Kidney epithelial cell (primary cell): ENCODE results near the gene SLC35E2B. TPM values are rescaled to one million over a fixed set of nuclear protein-coding genes. Genes with fewer than 3 reads are reported as not detected.

ENCODE experiments used
- DNase-seq: peaks from one replicate; pipeline ENCODE4 v3.0.0-alpha.2; 2010; ENCODE audit warnings: low read depth
- H3K27me3 ChIP-seq: 2 replicates; pipeline ENCODE4 v1.6.0; 2011; ENCODE audit warnings: low read length; ENCODE audit not compliant: control insufficient read depth, insufficient read depth
- H3K36me3 ChIP-seq: 2 replicates; pipeline ENCODE4 v1.5.1; 2011; ENCODE audit warnings: low read length; ENCODE audit not compliant: control insufficient read depth, insufficient read depth
- H3K4me3 ChIP-seq: 2 replicates; pipeline ENCODE4 v1.5.1; 2011; ENCODE audit warnings: low read depth, mild to moderate bottlenecking, control low read depth, low read length
- total RNA-seq: library from RNA; depleted of rRNA; stranded (reverse); fragments of >200 nt; gene quantifications from 2 replicates; pipeline ENCODE4 v1.2.3, GENCODE V29; 2015
- TF ChIP-seq, protein P1 (sequence below): IDR thresholded peaks from 2 replicates; pipeline ENCODE4 v1.5.1; 2011; ENCODE audit warnings: mild to moderate bottlenecking, moderate library complexity, low read length, control low read depth, inconsistent platforms; ENCODE audit not compliant: insufficient read depth, poor library complexity, severe bottlenecking

SLC35E2B gene
- total RNA-seq, 1 donor from 2014 or later: 28.0 TPM

DNA sequence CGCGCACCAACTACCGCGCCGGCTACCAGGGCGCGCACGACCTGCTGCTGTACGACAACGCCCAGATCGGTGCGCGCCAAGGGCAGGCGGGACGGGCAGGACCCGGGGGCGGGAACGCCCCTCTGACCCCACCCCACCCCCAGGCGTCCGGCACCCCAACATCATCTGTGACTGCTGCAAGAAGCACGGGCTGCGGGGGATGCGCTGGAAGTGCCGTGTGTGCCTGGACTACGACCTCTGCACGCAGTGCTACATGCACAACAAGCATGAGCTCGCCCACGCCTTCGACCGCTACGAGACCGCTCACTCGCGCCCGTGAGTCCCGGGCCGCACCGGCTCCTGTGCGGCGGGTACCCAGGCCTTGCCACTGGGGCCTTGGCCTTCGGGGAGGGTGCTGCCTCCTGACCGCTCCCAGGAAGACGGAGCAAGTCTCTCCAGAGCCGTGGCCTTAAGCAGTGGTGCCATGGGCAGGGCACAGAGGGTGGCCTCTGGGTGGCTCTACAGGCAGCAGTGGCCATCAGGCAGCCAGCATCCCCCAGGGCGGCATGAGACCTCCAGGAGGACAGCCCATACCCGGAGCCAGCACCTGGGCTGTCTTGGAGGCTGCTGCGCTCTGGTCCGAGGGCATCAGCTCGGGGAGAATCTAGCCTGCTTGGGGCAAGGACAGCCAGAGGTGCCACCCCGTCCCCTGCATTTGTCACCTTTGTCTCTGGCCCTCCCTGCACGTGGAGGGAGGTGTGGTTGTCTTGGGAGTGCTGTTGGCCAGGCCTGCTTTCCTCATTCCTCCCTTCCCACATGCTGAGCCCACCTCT lies 68.8 kb downstream of the SLC35E2B start:
- TF ChIP-seq, protein P1, sequence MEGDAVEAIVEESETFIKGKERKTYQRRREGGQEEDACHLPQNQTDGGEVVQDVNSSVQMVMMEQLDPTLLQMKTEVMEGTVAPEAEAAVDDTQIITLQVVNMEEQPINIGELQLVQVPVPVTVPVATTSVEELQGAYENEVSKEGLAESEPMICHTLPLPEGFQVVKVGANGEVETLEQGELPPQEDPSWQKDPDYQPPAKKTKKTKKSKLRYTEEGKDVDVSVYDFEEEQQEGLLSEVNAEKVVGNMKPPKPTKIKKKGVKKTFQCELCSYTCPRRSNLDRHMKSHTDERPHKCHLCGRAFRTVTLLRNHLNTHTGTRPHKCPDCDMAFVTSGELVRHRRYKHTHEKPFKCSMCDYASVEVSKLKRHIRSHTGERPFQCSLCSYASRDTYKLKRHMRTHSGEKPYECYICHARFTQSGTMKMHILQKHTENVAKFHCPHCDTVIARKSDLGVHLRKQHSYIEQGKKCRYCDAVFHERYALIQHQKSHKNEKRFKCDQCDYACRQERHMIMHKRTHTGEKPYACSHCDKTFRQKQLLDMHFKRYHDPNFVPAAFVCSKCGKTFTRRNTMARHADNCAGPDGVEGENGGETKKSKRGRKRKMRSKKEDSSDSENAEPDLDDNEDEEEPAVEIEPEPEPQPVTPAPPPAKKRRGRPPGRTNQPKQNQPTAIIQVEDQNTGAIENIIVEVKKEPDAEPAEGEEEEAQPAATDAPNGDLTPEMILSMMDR: no peak
- Histone ChIP-seq H3K36me3 (no peaks in the 10 kb centered on the region), H3K27me3 (no peaks in the 10 kb centered on the region), H3K4me3 (no peak overlapping the region)
- DNase-seq: no peak

DNA sequence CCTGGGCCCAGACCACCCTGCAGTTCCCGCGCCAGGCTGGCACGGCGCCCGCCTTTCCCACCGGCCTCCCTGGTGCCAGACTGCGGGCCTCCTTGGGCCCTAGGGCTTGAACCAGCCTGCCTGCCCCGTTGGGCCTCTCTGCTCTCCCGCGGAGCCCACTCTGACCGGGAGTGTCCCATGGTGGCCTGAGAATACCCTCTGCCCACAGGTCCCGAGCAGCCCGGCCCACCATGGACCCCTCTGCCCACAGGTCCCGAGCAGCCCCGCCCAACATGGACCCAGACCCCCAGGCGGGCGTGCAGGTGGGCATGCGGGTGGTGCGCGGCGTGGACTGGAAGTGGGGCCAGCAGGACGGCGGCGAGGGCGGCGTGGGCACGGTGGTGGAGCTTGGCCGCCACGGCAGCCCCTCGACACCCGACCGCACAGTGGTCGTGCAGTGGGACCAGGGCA lies 69.4 kb downstream of the SLC35E2B start:
- no peak for DNase-seq
- TF ChIP-seq, protein P1: no peak
- Histone ChIP-seq H3K27me3 (no peaks in the 10 kb centered on the region), H3K36me3 (no peaks in the 10 kb centered on the region), H3K4me3 (no peak overlapping the region)

DNA sequence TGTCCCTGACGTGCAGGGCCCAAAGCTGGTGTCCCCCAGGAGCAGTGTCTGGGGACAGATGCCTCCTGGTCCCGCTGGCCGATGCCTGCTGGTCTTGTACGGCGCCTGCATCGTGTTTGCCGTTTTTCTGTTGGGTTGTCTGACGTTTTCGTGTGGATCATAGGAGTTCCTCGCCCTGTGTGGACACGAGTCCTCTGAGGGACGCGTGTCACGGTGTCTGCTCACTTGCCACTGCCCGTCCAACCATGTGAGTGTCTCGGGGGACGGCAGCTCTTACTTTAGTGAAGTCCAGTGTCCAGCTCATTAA lies 69.9 kb downstream of the SLC35E2B start:
- no peaks in the 10 kb centered on the region for H3K36me3 ChIP-seq
- DNase-seq: no peak
- TF ChIP-seq, protein P1: no peak

DNA sequence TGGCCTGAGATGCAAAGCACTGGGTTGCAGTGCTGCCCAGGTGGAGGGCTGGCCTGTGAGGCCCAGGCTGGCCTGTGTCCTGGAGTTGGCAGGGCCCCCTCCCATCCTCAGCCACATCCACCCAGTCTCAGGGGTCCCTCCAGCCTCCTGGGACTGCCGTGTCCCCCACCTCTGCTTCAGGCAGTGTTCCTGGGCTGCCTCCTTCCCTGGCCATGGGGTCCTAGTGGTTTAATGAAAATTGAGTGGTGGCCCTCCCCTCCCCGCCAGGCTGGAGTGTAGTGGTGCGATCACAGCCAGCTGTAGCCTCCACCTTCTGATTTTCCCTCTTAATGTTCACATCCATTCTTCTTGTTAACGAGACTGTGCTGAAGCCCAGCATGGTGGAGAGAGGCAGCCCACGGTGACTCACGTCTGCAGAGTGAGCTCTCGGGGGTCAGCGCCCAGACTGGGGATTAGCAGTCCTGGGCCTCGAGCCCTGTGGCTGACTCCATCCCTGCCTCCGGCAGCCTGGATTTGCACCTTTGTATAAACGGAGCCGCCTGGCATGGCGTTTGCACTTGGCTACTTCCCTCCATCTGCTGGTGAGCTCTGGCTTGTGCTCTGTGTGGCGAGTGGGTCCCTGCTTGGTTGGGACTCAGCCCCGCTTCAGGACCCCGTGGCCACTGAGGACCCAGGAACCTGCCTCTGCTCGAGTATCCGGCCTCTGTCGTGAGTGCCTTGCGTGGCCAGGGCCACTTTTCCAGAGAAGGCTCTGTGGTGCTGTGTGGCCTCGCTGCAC lies 70.4 kb downstream of the SLC35E2B start:
- H3K36me3 ChIP-seq: no peaks in the 10 kb centered on the region
- H3K4me3 ChIP-seq: no peak overlapping the region
- TF ChIP-seq, protein P1: no peak
- no peak for DNase-seq
- H3K27me3 ChIP-seq: no peaks in the 10 kb centered on the region

More for the DNA sequence above, 69.9 kb downstream of the SLC35E2B start:
- Histone ChIP-seq H3K4me3 (no peak overlapping the region), H3K27me3 (no peaks in the 10 kb centered on the region)

DNA sequence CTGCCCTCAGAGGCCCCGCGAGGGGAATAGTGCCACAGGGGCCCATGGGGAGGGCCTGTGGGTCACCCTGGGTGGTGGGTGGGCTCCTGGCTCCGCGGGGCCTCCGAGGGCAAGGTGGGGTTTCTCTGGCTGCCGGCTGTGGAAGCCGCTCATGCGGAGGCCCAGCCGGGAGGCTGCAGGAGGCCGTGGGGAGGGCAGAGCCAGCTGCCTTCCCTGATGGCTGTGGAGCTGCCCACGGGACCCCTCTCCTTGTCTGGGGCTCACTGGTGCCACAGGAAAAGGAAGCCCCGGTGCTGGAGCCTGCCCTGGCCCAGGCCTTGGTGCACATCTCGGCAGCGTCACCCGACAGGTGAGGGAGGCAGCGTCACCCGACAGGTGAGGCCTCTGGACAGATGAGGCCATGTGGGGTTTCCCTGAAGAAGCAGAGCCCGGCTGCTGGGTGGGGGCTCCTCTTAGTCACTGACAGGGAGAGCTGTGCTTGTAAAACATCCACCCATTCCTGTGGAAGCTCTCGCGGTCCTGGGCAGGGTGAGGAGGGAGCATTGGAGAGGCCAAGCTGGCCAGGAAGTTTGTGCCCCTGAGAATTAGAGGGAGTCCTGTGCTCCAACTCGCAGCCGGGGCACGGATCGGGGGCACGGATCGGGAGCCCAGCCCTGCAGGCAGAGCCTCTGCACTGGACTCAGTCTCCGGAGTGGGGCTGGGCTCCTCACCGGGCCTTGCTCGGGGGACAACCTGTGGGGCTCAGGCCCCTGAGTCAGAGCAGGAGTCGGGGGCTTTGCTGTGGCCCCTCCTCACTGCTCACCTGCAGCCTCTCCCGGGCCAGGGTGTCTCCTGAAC lies 71.2 kb downstream of the SLC35E2B start:
- DNase-seq: no peak
- no peaks in the 10 kb centered on the region for H3K36me3 ChIP-seq
- TF ChIP-seq, protein P1: no peak
- H3K27me3 ChIP-seq: no peaks in the 10 kb centered on the region
- no peak overlapping the region for H3K4me3 ChIP-seq
